ENCODE data around the gene KRTAP9-6.

- TF ChIP-seq CTCF (IDR thresholded peaks at IDR 0.05; ENCODE audit: extremely low read depth in 1 of 2, insufficient read depth in 1 of 2, low read depth in 1 of 2, low read length in 2 of 2) = no peak
- no peak for TF ChIP-seq EZH2 (IDR thresholded peaks at IDR 0.05; ENCODE audit: borderline replicate concordance, low read depth, low read length, severe bottlenecking)
- TF ChIP-seq GATA2 (IDR thresholded peaks at IDR 0.05; ENCODE audit: insufficient read depth, insufficient read length, low read depth, low read length) = no peak
- TF ChIP-seq POLR2AphosphoS5 (IDR thresholded peaks at IDR 0.05; ENCODE audit: insufficient read depth, low read depth, low read length) = no peak
- TF ChIP-seq POLR2A (IDR thresholded peaks at IDR 0.05; ENCODE audit: low read depth, low read length) = no peak
- no peak for TF ChIP-seq MAX (IDR thresholded peaks at IDR 0.05; ENCODE audit: insufficient read depth, insufficient read length)
- TF ChIP-seq JUN (IDR thresholded peaks at IDR 0.05; ENCODE audit: borderline replicate concordance, insufficient read depth, insufficient read length, low read depth) = no peak
Observed at GRCh38 chr17:41294016-41294415, 28.8 kb downstream of the KRTAP9-6 start.

All from endothelial cell of umbilical vein (primary cell).